GM12864 (cell line): ENCODE data around the gene BCAR3.
A peak's percentile ranks its signal among the peaks of the same experiment; 100 is the strongest.
"Not testable (repeated sequence)": the region's sequence is repeated elsewhere in the genome, so short reads cannot be mapped to it uniquely, and the experiment has no call there.

Experiments
- DNase-seq: peaks from one replicate; pipeline ENCODE4 v3.0.0-alpha.2; 2011; ENCODE audit warnings: low read depth
- H3K4me3 ChIP-seq: 2 replicates; pipeline ENCODE4 v1.5.1; 2011; ENCODE audit warnings: mild to moderate bottlenecking, low read depth, low read length, control low read depth
- CTCF ChIP-seq: IDR thresholded peaks from 2 replicates; pipeline ENCODE4 v1.5.1; 2011; ENCODE audit warnings: low read depth, mild to moderate bottlenecking, moderate library complexity, low read length, control low read depth, inconsistent platforms; ENCODE audit errors: missing control alignments

The BCAR3 gene

GRCh38 chr1:93594603-93594880 is 87.1 kb downstream of the BCAR3 start:
- TF ChIP-seq CTCF: no peak
- H3K4me3 ChIP-seq: no peak overlapping the region
- no peak for DNase-seq

- TF ChIP-seq CTCF: no peak
- H3K4me3 ChIP-seq: no peak overlapping the region
- DNase-seq: no peak
Observed at GRCh38 chr1:93593854-93594602, 87.6 kb downstream of the BCAR3 start.

- no peak for DNase-seq
- TF ChIP-seq CTCF: no peak
- H3K4me3 ChIP-seq: no peak overlapping the region
Observed at GRCh38 chr1:93592551-93592949, 89.1 kb downstream of the BCAR3 start.

- no peak for TF ChIP-seq CTCF
- peak; percentile 58 for DNase-seq
- H3K4me3 ChIP-seq: no peak overlapping the region
Observed at GRCh38 chr1:93591676-93592550, 89.7 kb downstream of the BCAR3 start.

- H3K4me3 ChIP-seq, DNase-seq: not testable (repeated sequence)
Observed at GRCh38 chr1:93591291-93591675, 90.4 kb downstream of the BCAR3 start.

GRCh38 chr1:93588955-93589354 is 92.7 kb downstream of the BCAR3 start:
- DNase-seq: no peak
- TF ChIP-seq CTCF: no peak
- no peak overlapping the region for H3K4me3 ChIP-seq

GRCh38 chr1:93588206-93588605 is 93.4 kb downstream of the BCAR3 start:
- no peak for TF ChIP-seq CTCF
- DNase-seq: no peak
- no peak overlapping the region for H3K4me3 ChIP-seq
